Mesothelial cell of epicardium (in vitro differentiated cells): ENCODE data around the gene SPEN. TPM values are rescaled to one million over a fixed set of nuclear protein-coding genes. Genes with fewer than 3 reads are reported as not detected.

ENCODE experiments used
- DNase-seq, 2 experiments: peaks; one replicate each; pipeline ENCODE4 v3.0.0; 2021; ENCODE audit warnings: low spot score in 2 of 2; ENCODE audit not compliant: unreplicated experiment in 2 of 2
- H3K27ac Mint-ChIP-seq: 2 replicates; pipeline ENCODE4 v1.8.0; 2021; ENCODE audit warnings: mixed read lengths
- H3K27me3 Mint-ChIP-seq: 2 replicates; pipeline ENCODE4 v1.8.0; 2021; ENCODE audit warnings: low read depth, mixed read lengths
- H3K36me3 Mint-ChIP-seq: 2 replicates; pipeline ENCODE4 v1.8.0; 2021; ENCODE audit warnings: mixed read lengths
- H3K4me1 Mint-ChIP-seq: 2 replicates; pipeline ENCODE4 v1.8.0; 2021; ENCODE audit warnings: mixed read lengths
- H3K4me3 Mint-ChIP-seq: 2 replicates; pipeline ENCODE4 v1.8.0; 2021; ENCODE audit warnings: mild to moderate bottlenecking, moderate library complexity, mixed read lengths
- H3K9me3 Mint-ChIP-seq: 2 replicates; pipeline ENCODE4 v1.8.0; 2021; ENCODE audit warnings: mixed read lengths
- CTCF ChIP-seq: fragments of 200-600 bp; sonication (generic); IDR thresholded peaks from one replicate; pipeline ENCODE4 v1.5.0; 2021; ENCODE audit warnings: antibody characterized with exemption; ENCODE audit not compliant: unreplicated experiment
- total RNA-seq: library from RNA; stranded (reverse); gene quantifications from 3 replicates; pipeline ENCODE4 v1.2.1, GENCODE V29; 2021

SPEN gene
- total RNA-seq, 1 donor from 2014 or later = 88.0 TPM

GRCh38 chr1:15963363-15963967 lies 116.0 kb downstream of the SPEN start:
- TF ChIP-seq CTCF = no peak
- Mint-ChIP-seq H3K9me3 (no peaks in the 10 kb centered on the region), H3K27ac (no peak overlapping the region), H3K36me3 (peaks cover 16% of the 10 kb centered on the region), H3K4me1 (peaks cover 2% of the 10 kb centered on the region), H3K27me3 (no peaks in the 10 kb centered on the region), H3K4me3 (no peak overlapping the region)
- no peak for DNase-seq

GRCh38 chr1:15963968-15964648 lies 116.6 kb downstream of the SPEN start:
- Mint-ChIP-seq H3K36me3 (peaks cover 22% of the 10 kb centered on the region), H3K4me1 (peaks cover 2% of the 10 kb centered on the region)
- no peak for TF ChIP-seq CTCF

GRCh38 chr1:15965228-15965767 lies 117.8 kb downstream of the SPEN start:
- TF ChIP-seq CTCF = no peak
- H3K27ac Mint-ChIP-seq = no peak overlapping the region
- DNase-seq = no peak
- peaks cover 31% of the 10 kb centered on the region for H3K36me3 Mint-ChIP-seq
- peaks cover 7% of the 10 kb centered on the region for H3K9me3 Mint-ChIP-seq
- no peaks in the 10 kb centered on the region for H3K27me3 Mint-ChIP-seq
- no peak overlapping the region for H3K4me3 Mint-ChIP-seq
- peaks cover 2% of the 10 kb centered on the region for H3K4me1 Mint-ChIP-seq

More at GRCh38 chr1:15963968-15964648, 116.6 kb downstream of the SPEN start:
- no peak overlapping the region for H3K27ac Mint-ChIP-seq
- no peak for DNase-seq
- H3K27me3 Mint-ChIP-seq = no peaks in the 10 kb centered on the region
- H3K9me3 Mint-ChIP-seq = no peaks in the 10 kb centered on the region
- H3K4me3 Mint-ChIP-seq = no peak overlapping the region

- no peak for TF ChIP-seq CTCF
Measured at GRCh38 chr1:15966081-15966955, 118.8 kb downstream of the SPEN start.

GRCh38 chr1:15966956-15967344 lies 119.4 kb downstream of the SPEN start:
- Mint-ChIP-seq H3K4me3 (no peak overlapping the region), H3K27me3 (no peaks in the 10 kb centered on the region), H3K4me1 (no peaks in the 10 kb centered on the region), H3K27ac (no peak overlapping the region), H3K36me3 (peaks cover 38% of the 10 kb centered on the region), H3K9me3 (peaks cover 7% of the 10 kb centered on the region)
- no peak for TF ChIP-seq CTCF
- DNase-seq = no peak

More at GRCh38 chr1:15966081-15966955, 118.8 kb downstream of the SPEN start:
- peaks cover 36% of the 10 kb centered on the region for H3K36me3 Mint-ChIP-seq
- H3K4me3 Mint-ChIP-seq = no peak overlapping the region
- H3K9me3 Mint-ChIP-seq = peaks cover 7% of the 10 kb centered on the region
- H3K27ac Mint-ChIP-seq = no peak overlapping the region
- H3K27me3 Mint-ChIP-seq = no peaks in the 10 kb centered on the region
- peaks cover under 1% of the 10 kb centered on the region for H3K4me1 Mint-ChIP-seq
- no peak for DNase-seq
